K562 (cell line): ENCODE results near the gene ALG1L2. TPM values are rescaled to one million over a fixed set of nuclear protein-coding genes. Genes with fewer than 3 reads are reported as not detected.
"Not testable (repeated sequence)": the region's sequence is repeated elsewhere in the genome, so short reads cannot be mapped to it uniquely, and the experiment has no call there.

Source experiments
- ATAC-seq: fragments of 200-7000 bp; cut with Tn5 transposase; 3 replicates; pipeline ENCODE4 v1.9.1; 2020; ENCODE audit warnings: moderate library complexity
- BruUV-seq: library from RNA; stranded (reverse); fragments of 400-500 nt; replicated peaks from 2 replicates; lab custom pipeline; 2021; lab: Mats Ljungman, UMichigan
- CTCF ChIA-PET: fragments of 300-600 bp; formaldehyde crosslinking; extraction: SDS; loops from one replicate; lab custom pipeline; 2021; ENCODE audit warnings: low intra/inter-chr PET ratio; lab: Yijun Ruan, JAX
- POLR2A ChIA-PET: fragments of 300-600, 350-650 bp; sonication (Branson Sonifier 250); formaldehyde crosslinking; extraction: SDS; loops from one replicate; lab custom pipeline; 2021; ENCODE audit warnings: antibody characterized with exemption, inconsistent platforms; lab: Yijun Ruan, JAX
- DNase-seq, 4 experiments: peaks; one replicate each; pipeline versions ENCODE4 v3.0.0 to v3.0.0-alpha.2; 2011 to 2018; ENCODE audit warnings: low spot score in 3 of 4, mixed read lengths in 3 of 4; ENCODE audit errors: extremely low read depth in 1 of 4
- FAIRE-seq: peaks from 2 replicates; lab custom pipeline; 2011; peaks lifted over from hg19 to GRCh38; lab: Jason Lieb, UNC
- H2AFZ ChIP-seq: 2 replicates; pipeline ENCODE4 v1.6.0; 2011; ENCODE audit warnings: low read depth, low read length, control low read depth, inconsistent platforms
- H3K27ac ChIP-seq: fragments of 200-600 bp; 3 replicates; pipeline ENCODE4 v1.8.0; 2011; ENCODE audit warnings: low read depth, mild to moderate bottlenecking, control low read depth, inconsistent platforms, low read length, moderate library complexity, mixed read lengths; ENCODE audit errors: extremely low read depth
- H3K27me3 ChIP-seq, 2 experiments: fragments of 300-600 bp in 1 of 2; 2 replicates in 1 of 2; 3 replicates in 1 of 2; pipeline versions ENCODE4 v1.6.0 to v1.8.0; 2011; ENCODE audit warnings: inconsistent platforms in 2 of 2, low read length in 2 of 2, mild to moderate bottlenecking in 1 of 2, mixed read lengths in 1 of 2, moderate library complexity in 1 of 2; ENCODE audit not compliant: control insufficient read depth in 2 of 2, insufficient read depth in 2 of 2
- H3K36me3 ChIP-seq: fragments of 300-600 bp; 3 replicates; pipeline ENCODE4 v1.8.0; 2011; ENCODE audit warnings: mild to moderate bottlenecking, low read length, inconsistent platforms; ENCODE audit not compliant: control insufficient read depth, insufficient read depth
- H3K4me1 ChIP-seq, 2 experiments: fragments of 200-600 bp in 1 of 2; replicated peaks in 1 of 2; 2 replicates in 1 of 2; 3 replicates in 1 of 2; pipeline versions ENCODE4 v1.5.1 to v1.8.0; 2011; ENCODE audit warnings: inconsistent platforms in 2 of 2, low read length in 2 of 2, mild to moderate bottlenecking in 1 of 2, mixed read lengths in 1 of 2, moderate library complexity in 1 of 2; ENCODE audit not compliant: control insufficient read depth in 2 of 2, insufficient read depth in 2 of 2
- H3K4me2 ChIP-seq: 2 replicates; pipeline ENCODE4 v1.6.1; 2011; ENCODE audit warnings: low read length, control low read depth, inconsistent platforms, mixed read lengths; ENCODE audit not compliant: insufficient read depth
- H3K4me3 ChIP-seq: fragments of 200-600 bp; sonication (generic), shearing (Covaris generic); 2 replicates; pipeline ENCODE4 v1.5.1; 2016; ENCODE audit warnings: control low read depth, inconsistent platforms
- H3K79me2 ChIP-seq: fragments of 200-600 bp; 3 replicates; pipeline ENCODE4 v1.8.0; 2011; ENCODE audit warnings: low read length, inconsistent platforms; ENCODE audit not compliant: control insufficient read depth, insufficient read depth
- H3K9ac ChIP-seq, 2 experiments: 2 replicates each; pipeline versions ENCODE4 v1.6.0 to v1.6.1; 2011; ENCODE audit warnings: low read depth in 2 of 2, low read length in 2 of 2, control low read depth in 1 of 2, inconsistent platforms in 1 of 2, mild to moderate bottlenecking in 1 of 2, mixed read lengths in 1 of 2; ENCODE audit not compliant: insufficient read depth in 1 of 2
- H3K9me1 ChIP-seq: one replicate; pipeline ENCODE4 v1.6.0; 2011; ENCODE audit warnings: inconsistent platforms, mild to moderate bottlenecking, low read length, moderate library complexity; ENCODE audit not compliant: control insufficient read depth, insufficient read depth
- H3K9me3 ChIP-seq: replicated peaks from 2 replicates; pipeline ENCODE4 v1.5.1; 2011; ENCODE audit warnings: low read depth, low read length, inconsistent platforms; ENCODE audit not compliant: control insufficient read depth, insufficient read depth
- H4K20me1 ChIP-seq: replicated peaks from 2 replicates; pipeline ENCODE4 v1.6.1; 2011; ENCODE audit warnings: low read length, inconsistent platforms, mixed read lengths; ENCODE audit not compliant: control insufficient read depth, insufficient read depth
- ADNP ChIP-seq: fragments of 200-800 bp; sonication (Bioruptor generic); IDR thresholded peaks from 2 replicates; pipeline ENCODE4 v1.6.1; 2016; ENCODE audit warnings: missing genetic modification characterization, missing compliant biosample characterization
- ATF7 ChIP-seq: fragments of 450-650 bp; IDR thresholded peaks from 2 replicates; pipeline ENCODE4 v1.7.1; 2014; ENCODE audit warnings: mild to moderate bottlenecking, moderate library complexity
- BCOR ChIP-seq: fragments of 450-650 bp; IDR thresholded peaks from 2 replicates; pipeline ENCODE4 v1.6.1; 2016
- HDAC2 ChIP-seq: fragments of 450-650 bp; IDR thresholded peaks from 2 replicates; pipeline ENCODE4 v1.6.1; 2016; ENCODE audit warnings: mild to moderate bottlenecking
- KDM1A ChIP-seq, 2 experiments: fragments of 450-650 bp; IDR thresholded peaks; 2 replicates each; pipeline ENCODE4 v1.6.1; 2016; ENCODE audit warnings: mild to moderate bottlenecking in 2 of 2
- NFIC ChIP-seq: fragments of 450-650 bp; IDR thresholded peaks from 2 replicates; pipeline ENCODE4 v1.6.1; 2017; ENCODE audit warnings: mild to moderate bottlenecking, inconsistent platforms
- RBFOX2 ChIP-seq: fragments of 200-400 bp; formaldehyde crosslinking; IDR thresholded peaks from 2 replicates; pipeline ENCODE4 v1.6.1; 2017; ENCODE audit warnings: low read depth, mild to moderate bottlenecking, low read length, moderate library complexity
- RBM25 ChIP-seq: fragments of 200-400 bp; formaldehyde crosslinking; IDR thresholded peaks from 2 replicates; pipeline ENCODE4 v1.6.1; 2018; ENCODE audit warnings: low read length, low read depth, moderate library complexity; ENCODE audit not compliant: severe bottlenecking
- RCOR1 ChIP-seq, 2 experiments: IDR thresholded peaks; 2 replicates each; pipeline ENCODE4 v1.6.1; 2012; ENCODE audit warnings: low read depth in 2 of 2, low read length in 2 of 2, borderline replicate concordance in 1 of 2, improper control_type of control experiment in 1 of 2
- SMARCA5 ChIP-seq: fragments of 450-650 bp; IDR thresholded peaks from 2 replicates; pipeline ENCODE4 v1.6.1; 2016
- TRIM24 ChIP-seq, 2 experiments: fragments of 450-650 bp; IDR thresholded peaks; 2 replicates each; pipeline ENCODE4 v1.6.1; 2016
- WGBS: fragments of 100-300 bp; shearing (Covaris generic); methylation state at CpG from one replicate; pipeline ENCODE4 v1.1.6; 2016; ENCODE audit warnings: low coverage, mixed read lengths; ENCODE audit not compliant: insufficient coverage; ENCODE audit errors: missing lambda C conversion rate; 5-methylcytosine and 5-hydroxymethylcytosine counted together
- in situ Hi-C: fragments of 300-500 bp; cut with MboI; formaldehyde crosslinking; loops from 4 replicates; pipeline ENCODE4 v1.15.0; 2018; ENCODE audit warnings: inconsistent platforms, mixed read lengths
- intact Hi-C: fragments of 100-400 bp; cut with micrococcal nuclease; formaldehyde crosslinking; loops from 2 replicates; pipeline ENCODE4 v1.14.2; 2022
- polyA plus RNA-seq, 8 experiments: library from polyadenylated mRNA; depleted of rRNA in 4 of 8; stranded (reverse) in 5 of 8; unstranded in 3 of 8; fragments of >200 nt; fragmentation: Nextera tagmentation in 2 of 8; fragmentation: Illumina TruSeq in 1 of 8; extraction: Ambion mirVana in 2 of 8; extraction: Trizol in 1 of 8; gene quantifications; 2 replicates each; pipeline versions ENCODE4 v1.2.1 to v1.2.3, GENCODE V29; 2011 to 2014; ENCODE audit warnings: inconsistent platforms in 1 of 8, missing spikeins in 1 of 8
- total RNA-seq, 7 experiments: library from RNA; depleted of rRNA in 6 of 7; stranded (reverse); fragments of >200 nt in 6 of 7; fragmentation: Illumina TruSeq in 2 of 7; extraction: Trizol in 2 of 7; gene quantifications; 2 replicates each; pipeline versions ENCODE4 v1.2.1 to v1.2.3, GENCODE V29; 2011 to 2021; ENCODE audit warnings: low replicate concordance in 1 of 7

Gene ALG1L2
- total and polyA plus RNA-seq, 9 of the 15 experiments (the other 6 are each of a cell fraction or from before 2014, with no cell fraction given): 0.10 to 1.1 (median 0.33) TPM; not detected in 2

GRCh38 chr3:130119824-130120223, 38.2 kb downstream of the ALG1L2 start:
- H3K36me3 ChIP-seq, H3K27me3 ChIP-seq, H3K4me2 ChIP-seq, FAIRE-seq, H3K27ac ChIP-seq, ATAC-seq, H3K79me2 ChIP-seq, H3K9me1 ChIP-seq, CTCF ChIA-PET, H4K20me1 ChIP-seq, H3K9me3 ChIP-seq, H2AFZ ChIP-seq, in situ Hi-C loops, H3K4me3 ChIP-seq, BruUV-seq, H3K4me1 ChIP-seq, POLR2A ChIA-PET, intact Hi-C loops: not testable (repeated sequence)
- WGBS: 2% methylated on average over 8 of the region's 9 CpGs
- H3K9ac ChIP-seq: peak overlapping the region in 1 of 2 experiments; percentile 71; a peak in 2 of 4 replicates
- TF ChIP-seq RBFOX2 (peak; percentile 36; the same call in 1 of the 2 replicates), NFIC (peak; percentile 67)
- peak in 1 of 4 experiments; percentile 20 for DNase-seq

DNA sequence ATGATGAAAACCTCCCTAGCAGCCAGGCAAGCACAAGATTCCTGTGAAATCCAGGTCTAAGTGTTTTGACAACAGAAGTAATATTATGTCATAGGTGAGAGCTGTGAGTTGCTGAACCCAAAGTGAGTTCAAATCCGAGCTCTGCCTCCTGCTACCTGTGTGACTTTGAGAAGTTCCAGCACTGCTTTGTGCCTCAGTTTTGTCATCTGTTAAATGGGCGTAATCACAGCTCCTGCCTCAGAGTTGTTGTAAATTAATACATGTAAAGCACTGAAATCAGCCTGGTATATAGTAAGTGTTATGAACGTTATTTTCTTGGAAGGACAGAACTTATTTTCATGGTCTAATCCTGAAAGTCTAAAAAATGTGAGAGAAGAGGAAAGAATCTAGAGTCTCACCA, 38.7 kb downstream of the ALG1L2 start:
- FAIRE-seq, ATAC-seq, CTCF ChIA-PET, H2AFZ ChIP-seq, H3K36me3 ChIP-seq, H3K9ac ChIP-seq, intact Hi-C loops, H3K27ac ChIP-seq, BruUV-seq, H3K9me3 ChIP-seq, H3K4me3 ChIP-seq, H3K4me2 ChIP-seq, H3K9me1 ChIP-seq, H3K27me3 ChIP-seq, H3K4me1 ChIP-seq, DNase-seq, H3K79me2 ChIP-seq, H4K20me1 ChIP-seq, in situ Hi-C loops, POLR2A ChIA-PET: not testable (repeated sequence)
- TF ChIP-seq RCOR1 (IDR thresholded peaks at IDR 0.05; ENCODE audit: borderline replicate concordance in 1 of 2, low read depth in 2 of 2, low read length in 2 of 2) (0 out of 4 replicates have a peak, but pooled peaks of 1 of the 2 experiments have one; percentile 55), TRIM24 (IDR thresholded peaks at IDR 0.05) (peak in 1 of 2 experiments; percentile 47; a peak in 2 of 4 replicates), ATF7 (peak; percentile 25; the same call in 1 of the 2 replicates), RBM25 (peak; percentile 90), BCOR (peak; percentile 93), ADNP (peak; percentile 87), SMARCA5 (peak; percentile 85), HDAC2 (peak; percentile 89), KDM1A (IDR thresholded peaks at IDR 0.05) (peak; percentile 43 to 75; a peak in 3 of 4 replicates)
- 44% methylated on average over 2 of the region's 3 CpGs for WGBS
